IMR-90 (cell line): ENCODE data around the gene TSHZ1. TPM values are rescaled to one million over a fixed set of nuclear protein-coding genes. Genes with fewer than 3 reads are reported as not detected.
A peak's percentile ranks its signal among the peaks of the same experiment; 100 is the strongest.

Source experiments
- ATAC-seq: fragments of 200-7000 bp; cut with Tn5 transposase; 2 replicates; pipeline ENCODE4 v1.9.1; 2020; ENCODE audit warnings: low read depth, mild to moderate bottlenecking, moderate library complexity
- BruUV-seq: library from RNA; stranded (reverse); fragments of 400-500 nt; replicated peaks from 2 replicates; lab custom pipeline; 2021; lab: Mats Ljungman, UMichigan
- CTCF ChIA-PET: fragments of 300-600 bp; formaldehyde crosslinking; extraction: SDS; loops from one replicate; lab custom pipeline; 2021; ENCODE audit warnings: antibody characterized with exemption; lab: Yijun Ruan, JAX
- POLR2A ChIA-PET: fragments of 300-600 bp; sonication (Branson Sonifier 250); formaldehyde crosslinking; loops from one replicate; lab custom pipeline; 2022; ENCODE audit warnings: antibody characterized with exemption; ENCODE audit not compliant: unreplicated experiment; lab: Charles Lee
- DNase-seq: peaks from one replicate; pipeline ENCODE4 v3.0.0; 2013
- H2AFZ ChIP-seq: replicated peaks from 2 replicates; pipeline ENCODE3; 2013; ENCODE audit warnings: low read length, mild to moderate bottlenecking; ENCODE audit not compliant: poor library complexity
- H2AK5ac ChIP-seq: 2 replicates; pipeline ENCODE4 v1.6.1; 2013; ENCODE audit warnings: low read depth, low read length, inconsistent platforms
- H2AK9ac ChIP-seq: replicated peaks from 2 replicates; pipeline ENCODE3; 2013; ENCODE audit warnings: mild to moderate bottlenecking, low read depth, low read length, moderate library complexity; ENCODE audit not compliant: poor library complexity
- H2BK120ac ChIP-seq: 2 replicates; pipeline ENCODE4 v1.6.1; 2013; ENCODE audit warnings: low read depth, low read length, inconsistent platforms
- H2BK15ac ChIP-seq: 3 replicates; pipeline ENCODE4 v1.6.1; 2013; ENCODE audit warnings: low read depth, low read length, inconsistent platforms
- H2BK20ac ChIP-seq: 2 replicates; pipeline ENCODE4 v1.6.1; 2013; ENCODE audit warnings: low read depth, mild to moderate bottlenecking, inconsistent platforms, low read length, moderate library complexity
- H2BK5ac ChIP-seq: 2 replicates; pipeline ENCODE4 v1.6.1; 2013; ENCODE audit warnings: mild to moderate bottlenecking, low read depth, low read length, inconsistent platforms; ENCODE audit not compliant: poor library complexity, severe bottlenecking
- H3K14ac ChIP-seq: replicated peaks from 2 replicates; pipeline ENCODE4 v1.6.1; 2013; ENCODE audit warnings: low read depth, low read length, inconsistent platforms
- H3K18ac ChIP-seq: 2 replicates; pipeline ENCODE4 v1.6.1; 2013; ENCODE audit warnings: low read depth, low read length, control low read depth
- H3K23ac ChIP-seq: 2 replicates; pipeline ENCODE4 v1.6.1; 2013; ENCODE audit warnings: low read depth, low read length, inconsistent platforms
- H3K27ac ChIP-seq: 2 replicates; pipeline ENCODE4 v1.5.1; 2013; ENCODE audit warnings: mild to moderate bottlenecking, control low read depth, low read length; ENCODE audit not compliant: insufficient read depth
- H3K27me3 ChIP-seq: 2 replicates; pipeline ENCODE4 v1.6.1; 2013; ENCODE audit warnings: low read length; ENCODE audit not compliant: control insufficient read depth, insufficient read depth
- H3K36me3 ChIP-seq: 2 replicates; pipeline ENCODE4 v1.6.1; 2013; ENCODE audit warnings: low read length, mixed read lengths; ENCODE audit not compliant: control insufficient read depth, insufficient read depth
- H3K4ac ChIP-seq: 2 replicates; pipeline ENCODE4 v1.6.1; 2013; ENCODE audit warnings: low read depth, low read length, inconsistent platforms
- H3K4me1 ChIP-seq: 2 replicates; pipeline ENCODE4 v1.6.1; 2013; ENCODE audit warnings: low read length, mixed read lengths; ENCODE audit not compliant: control insufficient read depth, insufficient read depth
- H3K4me2 ChIP-seq: 2 replicates; pipeline ENCODE4 v1.6.1; 2013; ENCODE audit warnings: low read depth, mild to moderate bottlenecking, control low read depth, low read length, moderate library complexity
- H3K4me3 ChIP-seq: 2 replicates; pipeline ENCODE4 v1.5.1; 2013; ENCODE audit warnings: low read depth, mild to moderate bottlenecking, control low read depth, low read length, moderate library complexity; ENCODE audit not compliant: insufficient read depth
- H3K56ac ChIP-seq: 2 replicates; pipeline ENCODE4 v1.6.1; 2013; ENCODE audit warnings: low read length, inconsistent platforms; ENCODE audit not compliant: insufficient read depth; ENCODE audit errors: extremely low read depth
- H3K79me1 ChIP-seq, 2 experiments: 2 replicates each; pipeline ENCODE4 v1.6.1; 2013; ENCODE audit warnings: low read length in 2 of 2, inconsistent platforms in 1 of 2, low read depth in 1 of 2
- H3K9ac ChIP-seq: 2 replicates; pipeline ENCODE4 v1.6.1; 2013; ENCODE audit warnings: low read depth, low read length, control low read depth
- H3K9me1 ChIP-seq: 2 replicates; pipeline ENCODE4 v1.6.1; 2013; ENCODE audit warnings: low read length, inconsistent platforms; ENCODE audit not compliant: insufficient read depth
- H3K9me3 ChIP-seq: 2 replicates; pipeline ENCODE4 v1.6.1; 2013; ENCODE audit warnings: low read length; ENCODE audit not compliant: control insufficient read depth, insufficient read depth
- H4K20me1 ChIP-seq: 2 replicates; pipeline ENCODE4 v1.6.1; 2013; ENCODE audit warnings: low read length, inconsistent platforms; ENCODE audit not compliant: insufficient read depth
- H4K5ac ChIP-seq: 2 replicates; pipeline ENCODE4 v1.6.1; 2013; ENCODE audit warnings: mild to moderate bottlenecking, low read depth, low read length, control low read depth
- H4K8ac ChIP-seq, 2 experiments: 2 replicates each; pipeline ENCODE4 v1.6.1; 2013; ENCODE audit warnings: low read depth in 2 of 2, low read length in 2 of 2, control low read depth in 1 of 2, inconsistent platforms in 1 of 2
- H4K91ac ChIP-seq: 2 replicates; pipeline ENCODE4 v1.6.1; 2013; ENCODE audit warnings: low read depth, low read length, inconsistent platforms; ENCODE audit not compliant: insufficient read depth
- BHLHE40 ChIP-seq: fragments of 150-350 bp; IDR thresholded peaks from 2 replicates; pipeline ENCODE4 v1.6.1; 2016; ENCODE audit warnings: mild to moderate bottlenecking, low read depth, low read length
- CEBPB ChIP-seq: IDR thresholded peaks from 2 replicates; pipeline ENCODE4 v1.6.1; 2012; ENCODE audit warnings: low read depth, low read length, improper control_type of control experiment
- CHD1 ChIP-seq: IDR thresholded peaks from 2 replicates; pipeline ENCODE4 v1.6.1; 2012; ENCODE audit warnings: low read depth, low read length, improper control_type of control experiment
- RCOR1 ChIP-seq: IDR thresholded peaks from 2 replicates; pipeline ENCODE4 v1.6.1; 2012; ENCODE audit warnings: mild to moderate bottlenecking, low read length, improper control_type of control experiment; ENCODE audit not compliant: insufficient replicate concordance
- RFX5 ChIP-seq: IDR thresholded peaks from 2 replicates; pipeline ENCODE4 v1.8.0; 2012; ENCODE audit warnings: low read depth, mild to moderate bottlenecking, low read length, moderate library complexity
- USF2 ChIP-seq: fragments of 150-350 bp; IDR thresholded peaks from 2 replicates; pipeline ENCODE4 v1.6.1; 2017; ENCODE audit warnings: mild to moderate bottlenecking, antibody characterized with exemption, low read length, low read depth
- WGBS, 2 experiments: methylation state at CpG; one replicate each; pipeline versions ENCODE4 v1.1.5 to v1.1.7; 2013; ENCODE audit warnings: missing lambda C conversion rate in 2 of 2; ENCODE audit not compliant: insufficient read length in 1 of 2; ENCODE audit errors: extremely low coverage in 2 of 2; 5-methylcytosine and 5-hydroxymethylcytosine counted together
- dilution Hi-C: fragments of 300-500 bp; cut with HindIII; formaldehyde crosslinking; loops from one replicate; pipeline ENCODE4 v1.14.3; 2018; ENCODE audit warnings: low sequenced_read_pairs; ENCODE audit not compliant: unreplicated experiment
- in situ Hi-C: fragments of 300-500 bp; cut with MboI; formaldehyde crosslinking; loops from 3 replicates; pipeline ENCODE4 v1.14.3; 2019; ENCODE audit warnings: low sequenced_read_pairs, inconsistent platforms, mixed read lengths
- intact Hi-C: fragments of 100-400 bp; cut with micrococcal nuclease; formaldehyde crosslinking; loops from 2 replicates; pipeline ENCODE4 v1.10.0; 2022
- polyA plus RNA-seq, 3 experiments: library from polyadenylated mRNA; depleted of rRNA; stranded (reverse); fragments of >200 nt; gene quantifications; 2 replicates each; pipeline ENCODE4 v1.2.3, GENCODE V29; 2012; ENCODE audit warnings: low replicate concordance in 1 of 3
- total RNA-seq: library from RNA; depleted of rRNA; stranded (reverse); fragments of >200 nt; gene quantifications from 2 replicates; pipeline ENCODE4 v1.2.3, GENCODE V29; 2012

Gene TSHZ1
- total and polyA plus RNA-seq, 2 of the 4 experiments (the other 2 are of a cell fraction) = 7.1 to 10.0 TPM

DNA sequence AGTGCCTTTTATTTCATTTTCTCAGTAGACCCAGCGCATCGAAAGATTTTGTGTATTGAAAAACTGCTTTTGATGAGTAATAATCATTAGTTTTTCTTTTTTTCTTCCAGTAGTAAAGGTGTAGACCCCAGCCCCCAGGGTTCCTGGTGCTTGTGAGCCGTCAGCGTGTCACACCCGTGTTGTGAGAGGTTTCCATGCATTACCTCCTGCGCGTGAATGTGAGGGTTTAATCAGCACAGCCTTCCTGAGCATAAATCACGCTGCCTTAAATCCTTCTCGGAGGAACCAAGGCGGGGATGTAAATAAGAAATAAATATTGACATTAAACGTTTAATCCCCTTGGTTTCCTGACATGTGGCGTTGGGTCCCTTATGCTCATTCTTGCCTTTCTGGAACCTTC is 24.3 kb downstream of the TSHZ1 start (continued):
- no peak for TF ChIP-seq CEBPB
- TF ChIP-seq BHLHE40 = no peak
- no peak for TF ChIP-seq USF2

GRCh38 chr18:75235896-75236295 is 25.3 kb downstream of the TSHZ1 start:
- no peak overlapping the region for H3K18ac ChIP-seq
- WGBS, 2 experiments = no CpG with 5 or more reads among the region's 13 CpGs

More at GRCh38 chr18:75235896-75236295, 25.3 kb downstream of the TSHZ1 start:
- POLR2A ChIA-PET = no interaction called here
- H4K91ac ChIP-seq = no peak overlapping the region
- H2BK120ac ChIP-seq = no peak overlapping the region
- no peak overlapping the region for H3K23ac ChIP-seq
- H4K20me1 ChIP-seq = peaks cover 3% of the 10 kb centered on the region; the same call in 1 of the 2 replicates
- H3K9me1 ChIP-seq = peaks cover 12% of the 10 kb centered on the region
- no TSS peak for BruUV-seq
- no peak overlapping the region for H2BK5ac ChIP-seq
- H2AK5ac ChIP-seq = no peak overlapping the region; the same call in 1 of the 2 replicates
- intact Hi-C loops (no loop called here), in situ Hi-C loops (no loop called here), dilution Hi-C loops (no loop called here)
- peaks cover 17 to 42% of the 10 kb centered on the region in 2 experiments for H3K79me1 ChIP-seq
- CTCF ChIA-PET = no interaction called here
- H3K14ac ChIP-seq = no peak overlapping the region
- H2BK15ac ChIP-seq = no peak overlapping the region
- H3K56ac ChIP-seq = no peak overlapping the region
- no peak overlapping the region for H4K8ac ChIP-seq
- no peak overlapping the region for H3K4ac ChIP-seq
- ATAC-seq (no peak), DNase-seq (no peak)
- no peak overlapping the region for H2BK20ac ChIP-seq
- H3K27ac ChIP-seq = no peak overlapping the region
- H4K5ac ChIP-seq = no peak overlapping the region
- peak overlapping the region; percentile 68 for H2AK9ac ChIP-seq
- no peak overlapping the region for H3K4me3 ChIP-seq
- no peak overlapping the region for H3K4me2 ChIP-seq
- H3K27me3 ChIP-seq = no peaks in the 10 kb centered on the region
- TF ChIP-seq CHD1 = no peak
- no peak for TF ChIP-seq RFX5
- TF ChIP-seq RCOR1 = no peak
- peak overlapping the region; percentile 56 for H2AFZ ChIP-seq
- H3K9ac ChIP-seq = no peak overlapping the region
- peaks cover 6% of the 10 kb centered on the region; the same call in 1 of the 2 replicates for H3K36me3 ChIP-seq
- peaks cover 2% of the 10 kb centered on the region; the same call in 1 of the 2 replicates for H3K9me3 ChIP-seq
- no peaks in the 10 kb centered on the region for H3K4me1 ChIP-seq
